ENCODE results near the gene CSDE1. TPM values are rescaled to one million over a fixed set of nuclear protein-coding genes. Genes with fewer than 3 reads are reported as not detected.
"Not testable (repeated sequence)": the region's sequence is repeated elsewhere in the genome, so short reads cannot be mapped to it uniquely, and the experiment has no call there.

Gene CSDE1
- total RNA-seq = 1,000 to 10,000 TPM in 1 of 2 donors, 100 to 1,000 TPM in 1; 560 to 1,490 TPM

DNA sequence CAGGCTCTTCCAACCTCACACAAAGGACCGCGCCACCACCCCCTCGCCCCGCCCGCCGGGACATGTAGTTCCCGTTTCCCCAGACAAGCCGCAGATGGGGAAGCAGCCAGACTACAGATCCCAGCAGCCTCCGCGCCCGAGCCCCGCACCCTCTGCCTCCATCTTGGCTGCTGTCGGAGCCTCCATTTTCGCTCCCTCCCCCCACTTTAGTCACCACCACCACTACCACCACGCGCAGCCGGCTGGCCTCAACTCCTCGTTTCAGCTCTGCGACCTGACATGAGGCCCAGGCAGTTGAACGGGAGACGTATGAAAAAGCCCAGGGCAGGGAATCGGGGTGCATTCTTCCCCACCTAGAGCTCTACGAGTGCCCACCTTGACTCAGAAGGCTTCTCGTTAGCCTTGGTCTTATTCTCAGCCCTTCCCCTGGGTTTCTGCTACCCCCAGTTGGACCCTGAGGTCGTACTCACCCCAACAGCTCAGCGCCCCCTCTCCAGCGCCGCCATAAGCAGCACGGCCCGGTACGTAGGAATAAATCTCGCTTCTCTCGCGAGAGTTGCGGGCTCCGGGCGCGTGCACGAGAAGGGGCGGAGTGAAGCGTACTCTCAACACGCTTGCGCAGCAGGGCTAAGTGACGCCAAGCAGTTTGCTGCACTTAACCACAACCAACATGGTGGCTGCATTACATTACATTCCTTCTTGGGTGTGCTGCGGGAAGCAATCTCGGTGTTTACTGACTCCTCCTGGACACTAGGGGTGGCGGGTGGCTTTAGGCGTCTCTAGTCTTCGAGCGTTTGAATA lies at the start of gene CSDE1:
Gene CSDE1, minus strand, starts transcription at position 530 of the 801 bp plus-strand sequence. CDS start 18,094 bp downstream, outside the sequence.
- DNase-seq (ENCODE audit: low spot score) = peak; percentile 92
- ATAC-seq (ENCODE audit: insufficient number of reproducible peaks, low FRiP score, low read depth) = peak; percentile 96
- Histone ChIP-seq H3K27me3 (replicated peaks; ENCODE audit: insufficient read depth) (no peaks in the 10 kb centered on the region), H3K36me3 (no peaks in the 10 kb centered on the region), H3K9me3 (no peaks in the 10 kb centered on the region), H3K4me3 (peak within 1 kb of the TSS; percentile 76), H3K27ac (peak within 1 kb of the TSS; percentile 92 to 100), H3K4me1 (ENCODE audit: control insufficient read depth in 1 of 2, low read depth in 2 of 2) (peaks cover 34 to 49% of the 10 kb centered on the region in 2 donors)
- TF ChIP-seq, protein P1, sequence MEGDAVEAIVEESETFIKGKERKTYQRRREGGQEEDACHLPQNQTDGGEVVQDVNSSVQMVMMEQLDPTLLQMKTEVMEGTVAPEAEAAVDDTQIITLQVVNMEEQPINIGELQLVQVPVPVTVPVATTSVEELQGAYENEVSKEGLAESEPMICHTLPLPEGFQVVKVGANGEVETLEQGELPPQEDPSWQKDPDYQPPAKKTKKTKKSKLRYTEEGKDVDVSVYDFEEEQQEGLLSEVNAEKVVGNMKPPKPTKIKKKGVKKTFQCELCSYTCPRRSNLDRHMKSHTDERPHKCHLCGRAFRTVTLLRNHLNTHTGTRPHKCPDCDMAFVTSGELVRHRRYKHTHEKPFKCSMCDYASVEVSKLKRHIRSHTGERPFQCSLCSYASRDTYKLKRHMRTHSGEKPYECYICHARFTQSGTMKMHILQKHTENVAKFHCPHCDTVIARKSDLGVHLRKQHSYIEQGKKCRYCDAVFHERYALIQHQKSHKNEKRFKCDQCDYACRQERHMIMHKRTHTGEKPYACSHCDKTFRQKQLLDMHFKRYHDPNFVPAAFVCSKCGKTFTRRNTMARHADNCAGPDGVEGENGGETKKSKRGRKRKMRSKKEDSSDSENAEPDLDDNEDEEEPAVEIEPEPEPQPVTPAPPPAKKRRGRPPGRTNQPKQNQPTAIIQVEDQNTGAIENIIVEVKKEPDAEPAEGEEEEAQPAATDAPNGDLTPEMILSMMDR (IDR thresholded peaks at IDR 0.05) = peak; percentile 24

DNA sequence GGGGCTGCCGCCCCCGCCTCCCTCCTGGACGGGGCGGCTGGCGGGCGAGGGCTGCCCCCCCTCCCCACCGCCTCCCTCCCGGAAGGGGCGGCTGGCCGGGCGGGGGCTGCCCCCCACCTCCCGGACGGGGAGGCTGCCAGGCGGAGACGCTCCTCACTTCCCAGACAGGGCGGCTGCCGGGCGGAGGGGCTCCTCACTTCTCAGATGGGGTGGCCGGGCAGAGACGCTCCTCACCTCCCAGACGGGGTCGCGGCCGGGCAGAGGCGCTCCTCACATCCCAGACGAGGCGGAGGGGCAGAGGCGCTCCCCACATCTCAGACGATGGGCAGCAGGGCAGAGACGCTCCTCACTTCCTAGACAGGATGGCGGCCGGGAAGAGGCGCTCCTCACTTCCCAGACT lies 46.7 kb upstream of the CSDE1 start:
- H3K36me3 ChIP-seq; H3K4me3 ChIP-seq; ATAC-seq (ENCODE audit: insufficient number of reproducible peaks, low FRiP score, low read depth); H3K4me1 ChIP-seq (ENCODE audit: control insufficient read depth in 1 of 2, low read depth in 2 of 2); H3K9me3 ChIP-seq; H3K27ac ChIP-seq; DNase-seq (ENCODE audit: low spot score); H3K27me3 ChIP-seq (replicated peaks; ENCODE audit: insufficient read depth): not testable (repeated sequence)

DNA sequence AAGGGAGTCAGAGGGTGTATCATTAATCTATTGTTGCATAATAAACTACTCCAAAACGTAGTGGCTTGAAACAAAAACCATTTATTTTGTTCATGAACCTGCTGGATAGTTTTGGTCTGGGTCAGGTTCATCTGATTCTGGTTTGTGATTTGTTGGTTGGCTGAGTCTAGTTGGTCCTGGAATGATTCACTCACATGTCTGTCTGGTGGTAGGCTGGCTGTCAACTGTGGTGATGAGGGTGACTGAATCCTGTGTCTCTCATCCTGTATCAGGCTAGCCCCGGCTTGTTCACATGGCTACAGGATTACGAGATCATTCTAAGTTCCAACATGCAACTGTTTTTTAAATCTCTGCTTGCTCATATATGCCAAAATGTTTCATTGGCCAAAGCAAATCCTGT lies 45.2 kb upstream of the CSDE1 start:
- no peaks in the 10 kb centered on the region for H3K4me1 ChIP-seq (ENCODE audit: control insufficient read depth in 1 of 2, low read depth in 2 of 2)
- no peaks in the 10 kb centered on the region for H3K36me3 ChIP-seq
- TF ChIP-seq, protein P1 (IDR thresholded peaks at IDR 0.05) = no peak
- H3K27me3 ChIP-seq (replicated peaks; ENCODE audit: insufficient read depth) = no peaks in the 10 kb centered on the region
- H3K27ac ChIP-seq = no peak overlapping the region
- H3K4me3 ChIP-seq = no peak overlapping the region
- ATAC-seq (ENCODE audit: insufficient number of reproducible peaks, low FRiP score, low read depth) (no peak), DNase-seq (ENCODE audit: low spot score) (no peak)
- H3K9me3 ChIP-seq = no peaks in the 10 kb centered on the region

DNA sequence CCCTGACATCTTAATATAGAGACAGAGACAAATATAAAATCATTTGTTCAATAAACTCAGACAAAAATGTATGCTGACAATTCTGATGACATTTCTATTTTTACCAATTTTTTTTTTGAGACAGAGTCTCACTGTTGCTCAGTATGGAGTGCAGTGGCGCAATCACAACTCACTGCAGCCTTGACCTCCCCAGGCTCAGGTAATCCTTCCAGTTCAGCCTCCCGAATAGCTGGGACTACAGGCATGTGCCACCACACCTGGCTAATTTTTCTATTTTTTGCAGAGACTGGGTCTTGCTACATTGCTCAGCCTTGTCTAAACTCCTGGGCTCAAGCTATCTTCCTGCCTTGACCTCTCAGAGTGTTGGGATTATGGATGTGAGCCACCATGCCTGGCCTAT lies 36.3 kb upstream of the CSDE1 start:
- ATAC-seq (ENCODE audit: insufficient number of reproducible peaks, low FRiP score, low read depth) (no peak), DNase-seq (ENCODE audit: low spot score) (no peak)
- H3K36me3 ChIP-seq = no peaks in the 10 kb centered on the region
- H3K27ac ChIP-seq = no peak overlapping the region
- H3K4me1 ChIP-seq (ENCODE audit: control insufficient read depth in 1 of 2, low read depth in 2 of 2) = no peaks in the 10 kb centered on the region
- no peak overlapping the region for H3K4me3 ChIP-seq
- no peaks in the 10 kb centered on the region for H3K9me3 ChIP-seq
- no peaks in the 10 kb centered on the region for H3K27me3 ChIP-seq (replicated peaks; ENCODE audit: insufficient read depth)
- TF ChIP-seq, protein P1 (IDR thresholded peaks at IDR 0.05) = no peak

DNA sequence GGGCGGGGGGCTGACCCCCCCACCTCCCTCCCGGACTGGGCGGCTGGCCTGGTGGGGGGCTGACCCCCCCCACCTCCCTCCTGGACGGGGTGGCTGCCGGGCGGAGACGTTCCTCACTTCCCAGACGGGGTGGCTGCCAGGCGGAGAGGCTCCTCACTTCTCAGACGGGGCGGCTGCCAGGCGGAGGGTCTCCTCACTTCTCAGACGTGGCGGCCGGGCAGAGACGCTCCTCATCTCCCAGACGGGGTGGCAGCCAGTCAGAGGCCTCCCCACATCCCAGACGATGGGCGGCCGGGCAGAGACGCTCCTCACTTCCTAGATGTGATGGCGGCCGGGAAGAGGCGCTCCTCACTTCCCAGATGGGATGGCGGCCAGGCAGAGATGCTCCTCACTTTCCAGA lies 32.8 kb upstream of the CSDE1 start:
- H3K4me3 ChIP-seq; ATAC-seq (ENCODE audit: insufficient number of reproducible peaks, low FRiP score, low read depth); H3K9me3 ChIP-seq; H3K36me3 ChIP-seq; H3K27ac ChIP-seq; H3K4me1 ChIP-seq (ENCODE audit: control insufficient read depth in 1 of 2, low read depth in 2 of 2); DNase-seq (ENCODE audit: low spot score); H3K27me3 ChIP-seq (replicated peaks; ENCODE audit: insufficient read depth): not testable (repeated sequence)

DNA sequence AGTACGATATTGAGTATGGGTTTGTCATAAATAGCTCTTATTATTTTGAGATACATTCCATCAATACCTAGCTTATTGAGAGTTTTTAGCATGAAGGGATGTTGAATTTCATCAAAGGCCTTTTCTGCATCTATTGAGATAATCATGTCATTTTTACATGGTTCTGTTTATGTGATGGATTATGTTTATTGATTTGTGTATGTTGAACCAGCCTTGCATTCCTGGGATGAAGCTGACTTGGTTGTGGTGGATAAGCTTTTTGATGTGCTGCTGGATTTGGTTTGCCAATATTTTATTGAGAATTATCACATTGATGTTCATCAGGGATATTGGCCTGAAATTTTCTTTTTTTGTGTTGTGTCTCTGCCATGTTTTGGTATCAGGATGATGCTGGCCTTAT lies 28.7 kb upstream of the CSDE1 start:
- ATAC-seq (ENCODE audit: insufficient number of reproducible peaks, low FRiP score, low read depth); H3K4me1 ChIP-seq (ENCODE audit: control insufficient read depth in 1 of 2, low read depth in 2 of 2); H3K4me3 ChIP-seq; DNase-seq (ENCODE audit: low spot score); H3K27me3 ChIP-seq (replicated peaks; ENCODE audit: insufficient read depth); H3K36me3 ChIP-seq; H3K9me3 ChIP-seq; H3K27ac ChIP-seq: not testable (repeated sequence)
